Measurements from ENCODE around the gene GNG8.

The GNG8 gene

DNA sequence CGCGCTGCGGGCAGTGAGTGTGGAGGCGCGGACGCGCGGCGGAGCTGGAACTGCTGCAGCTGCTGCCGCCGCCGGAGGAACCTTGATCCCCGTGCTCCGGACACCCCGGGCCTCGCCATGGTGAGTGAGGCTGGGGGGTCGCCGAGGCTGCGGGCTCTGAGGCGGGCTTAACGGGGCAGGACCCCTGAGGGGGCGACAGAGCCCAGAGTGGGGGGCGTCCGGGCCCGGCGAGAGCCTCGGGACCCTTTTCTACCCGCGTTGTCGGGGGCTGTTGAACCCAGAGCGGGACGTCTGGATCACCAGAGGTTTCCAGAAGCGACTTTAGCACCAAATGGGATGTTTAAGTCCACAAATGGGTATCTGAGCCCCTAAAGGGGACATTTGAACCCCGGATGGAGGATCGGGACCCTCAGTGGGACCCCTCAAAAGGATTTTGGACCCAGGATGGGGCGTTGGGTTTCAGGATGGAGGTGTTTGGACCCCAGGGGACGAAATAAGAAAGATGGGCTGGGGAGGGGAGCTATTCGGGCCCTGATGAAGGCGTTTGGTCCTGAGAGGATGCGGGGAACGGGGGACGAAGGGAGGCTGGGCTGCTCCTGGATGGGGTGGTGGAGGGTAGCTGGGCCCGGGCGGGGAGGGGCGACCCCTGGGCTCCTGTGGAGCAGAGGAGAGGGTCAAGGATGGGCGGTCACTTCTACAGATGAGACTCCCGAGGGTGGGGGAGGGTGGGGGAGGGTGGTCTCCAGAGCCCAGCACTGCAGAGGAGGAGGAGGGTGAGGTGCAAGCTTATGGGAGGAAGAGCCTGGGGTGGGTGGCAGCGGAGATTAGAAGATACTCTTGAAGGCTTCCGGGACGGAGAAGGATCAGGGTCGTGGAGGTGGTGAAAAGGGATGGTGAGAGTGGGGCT lies 34.4 kb downstream of the GNG8 start, which contains the start of gene CALM3:
CALM3 (plus strand) TSS at position 13 of the 907 bp plus-strand sequence; CDS start at position 118, 105 bp downstream.
- no peak for DNase-seq

DNA sequence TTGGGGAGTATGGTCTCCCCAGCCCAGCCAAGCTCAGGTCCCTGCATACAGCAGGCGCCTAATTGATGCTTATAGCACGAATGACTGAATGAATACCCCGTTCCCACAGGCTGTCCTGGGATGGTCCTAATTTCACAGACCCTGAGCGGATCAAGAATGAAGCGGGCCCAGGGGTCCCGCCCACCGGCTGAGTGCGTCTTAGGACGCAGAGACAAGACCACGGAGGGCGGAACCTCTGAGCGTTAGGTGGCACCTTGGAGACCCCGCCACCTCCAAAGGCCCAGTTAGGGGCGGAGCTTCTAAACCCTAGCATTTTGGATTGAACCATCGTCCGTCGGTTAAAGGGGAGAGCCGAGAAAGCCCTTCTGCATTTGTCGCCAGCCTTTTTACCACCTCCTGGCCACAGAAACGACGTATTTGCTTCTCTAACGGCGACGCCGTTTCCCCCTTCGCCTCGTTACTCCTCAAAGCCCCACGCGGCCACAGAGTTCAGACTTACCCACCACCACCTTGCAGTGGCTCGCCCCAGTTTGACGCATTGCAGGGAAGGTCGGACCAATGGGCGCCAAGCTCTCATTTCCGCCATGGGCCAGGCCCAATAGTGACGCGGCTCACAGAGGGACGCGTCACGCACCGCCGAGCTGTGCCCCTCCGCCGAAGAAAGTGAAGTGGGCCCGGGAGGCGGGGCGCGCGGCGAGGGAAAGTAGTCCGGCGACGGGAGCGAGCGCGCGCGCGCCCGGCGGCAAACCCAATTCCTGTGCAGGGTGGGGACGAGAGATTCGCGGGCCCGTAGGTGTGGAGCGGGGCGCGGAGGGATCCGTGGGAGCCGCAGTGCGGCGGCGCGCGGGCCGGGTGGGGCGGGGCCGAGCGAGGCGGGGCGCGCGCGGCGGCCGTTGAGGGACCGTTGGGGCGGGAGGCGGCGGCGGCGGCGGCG lies 35.4 kb downstream of the GNG8 start:
- DNase-seq: peak; percentile 98

DNA sequence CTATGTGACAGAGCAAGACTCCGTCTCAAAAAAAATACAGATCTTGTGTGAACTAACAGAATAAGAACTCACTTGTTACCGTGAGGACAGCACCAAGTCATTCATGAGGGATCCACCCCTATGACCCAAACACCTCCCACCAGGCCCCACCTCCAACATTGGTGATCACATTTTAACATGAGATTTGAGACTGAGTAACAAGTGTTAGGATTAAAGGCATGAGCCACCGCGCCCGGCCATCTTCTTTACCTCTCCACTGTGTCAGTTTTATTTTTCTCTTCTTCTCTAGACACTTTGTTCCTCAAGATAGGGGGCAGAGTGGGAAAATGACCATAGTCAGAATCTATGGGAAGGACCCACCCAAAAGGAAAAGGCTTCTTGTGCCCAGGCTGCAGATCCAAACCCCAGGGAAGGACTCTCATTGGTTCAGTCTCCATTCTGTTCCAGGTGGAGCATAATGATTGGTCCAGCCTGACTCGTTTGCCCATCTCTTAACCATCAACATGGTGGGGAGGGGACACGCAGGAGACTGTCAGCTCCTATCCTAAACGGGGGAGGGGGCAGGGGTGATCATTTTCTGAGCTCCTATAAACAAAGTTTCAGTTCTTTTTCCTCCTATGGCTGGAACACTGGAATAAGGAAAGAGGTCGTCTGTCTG lies 36.2 kb downstream of the GNG8 start:
- no peak for DNase-seq

DNA sequence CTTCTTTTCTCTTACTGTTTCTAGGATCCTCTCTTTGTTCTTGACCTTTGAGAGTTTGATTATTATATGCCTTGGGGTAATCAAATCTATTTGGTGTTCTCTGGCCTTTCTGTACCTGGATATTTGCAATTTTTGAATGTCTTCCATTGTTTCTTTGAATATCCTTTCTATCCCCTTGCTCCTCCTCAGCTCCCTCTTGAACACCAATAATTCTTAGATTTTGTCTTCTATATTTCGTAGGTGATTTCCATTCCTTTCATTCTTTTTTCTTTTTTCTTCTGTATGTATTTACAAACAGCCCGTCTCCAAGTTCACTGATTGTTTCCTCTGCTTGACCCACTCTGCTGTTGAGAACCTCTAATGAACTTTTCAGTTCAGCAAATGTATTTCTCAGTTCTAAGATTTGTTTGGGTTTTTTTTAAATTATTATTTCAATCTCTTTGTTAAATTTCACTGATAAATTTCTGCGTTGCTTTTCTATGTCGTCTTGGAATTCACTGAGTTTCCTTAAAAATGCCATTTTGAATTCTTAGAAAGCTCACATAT lies 37.6 kb downstream of the GNG8 start:
- DNase-seq: no peak

DNA sequence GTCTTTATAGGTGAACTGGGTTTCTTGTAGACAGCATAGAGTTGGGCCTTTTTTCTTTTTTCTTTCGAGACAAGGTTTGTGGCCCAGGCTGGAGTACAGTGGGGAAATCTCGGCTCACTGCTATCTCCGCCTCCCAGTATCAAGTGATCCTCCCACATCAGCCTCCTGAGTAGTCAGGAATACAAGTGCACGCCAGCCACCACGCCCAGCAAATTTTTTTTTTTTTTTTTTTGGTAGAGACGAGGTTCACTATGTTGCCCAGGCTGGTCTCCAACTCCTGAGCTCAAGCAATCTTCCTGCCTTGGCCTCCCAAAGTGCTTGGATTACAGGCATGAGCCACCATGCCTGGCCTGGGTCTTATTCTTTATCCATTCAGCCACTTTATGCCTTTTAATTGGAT lies 40.0 kb downstream of the GNG8 start:
- DNase-seq: no peak

DNA sequence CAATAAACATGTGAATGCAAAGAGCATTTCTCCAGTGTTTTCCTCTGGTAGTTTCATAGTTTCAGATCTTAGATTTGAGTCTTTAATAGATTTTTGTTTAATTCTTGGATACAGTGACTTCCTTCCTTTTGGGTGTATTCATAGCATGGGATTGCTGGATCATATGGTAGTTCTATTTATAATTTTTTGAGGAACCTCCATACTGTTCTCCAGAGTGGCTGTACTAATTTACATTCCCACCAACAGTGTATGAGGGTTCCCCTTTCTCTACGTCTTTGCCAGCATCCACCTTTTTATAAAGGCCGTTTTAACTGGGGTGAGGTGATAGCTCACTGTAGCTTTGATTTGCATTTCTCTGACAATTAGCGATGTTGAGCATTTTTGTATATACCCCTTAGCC lies 44.1 kb downstream of the GNG8 start:
- no peak for DNase-seq

DNA sequence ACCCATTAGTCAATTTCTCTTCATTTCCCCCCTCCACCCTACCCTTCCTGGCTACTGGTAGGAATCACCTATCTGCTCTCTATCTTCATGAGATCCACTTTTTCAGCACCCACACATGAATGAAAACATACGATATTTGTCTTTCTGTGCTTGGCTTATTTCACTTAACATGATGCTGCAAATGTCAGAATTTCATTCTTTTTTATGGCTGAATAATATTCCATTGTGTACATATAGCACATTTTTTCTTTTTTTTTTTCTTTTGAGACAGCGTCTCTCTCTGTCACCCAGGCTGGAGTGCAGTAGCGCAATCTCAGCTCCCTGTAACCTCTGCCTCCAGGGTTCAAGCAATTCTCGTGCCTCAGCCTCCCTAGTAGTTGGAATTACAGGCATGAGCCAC lies 44.7 kb downstream of the GNG8 start:
- DNase-seq: no peak

DNA sequence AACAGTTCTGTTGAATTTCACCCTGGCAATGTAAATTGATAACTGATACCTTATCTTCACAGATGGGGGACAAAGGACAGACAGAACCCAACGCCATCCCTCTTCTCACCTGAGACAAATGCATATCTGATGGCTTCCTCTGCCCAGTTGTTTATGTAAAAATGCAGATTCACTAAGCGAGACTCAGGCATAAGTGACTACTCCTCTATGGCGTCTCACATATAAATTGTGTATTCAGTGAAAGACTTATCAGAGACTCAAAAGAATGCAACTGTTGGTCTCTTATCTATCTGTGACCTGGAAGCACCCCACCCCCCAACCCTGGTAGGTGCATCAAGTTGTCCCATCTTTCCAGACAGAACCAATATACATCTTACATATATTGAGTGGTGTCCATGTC lies 48.1 kb downstream of the GNG8 start:
- no peak for DNase-seq

DNA sequence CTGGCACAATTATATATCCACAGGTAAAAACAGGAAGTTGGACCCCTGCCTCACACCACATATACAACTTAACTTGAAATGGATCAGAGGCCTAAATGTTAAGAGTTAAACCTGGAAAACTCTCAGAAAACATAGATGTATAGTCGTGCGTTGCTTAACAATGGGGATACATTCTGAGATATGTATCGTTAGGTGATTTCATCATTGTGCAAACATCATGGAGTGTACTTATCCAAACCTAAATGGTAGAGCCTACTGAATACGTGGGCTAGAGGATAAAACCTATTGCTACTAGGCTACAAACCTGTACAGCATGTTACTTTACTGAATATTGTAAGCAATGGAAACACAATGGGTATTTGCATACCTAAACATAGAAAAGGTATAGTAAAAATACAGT lies 49.7 kb downstream of the GNG8 start:
- DNase-seq: no peak

DNA sequence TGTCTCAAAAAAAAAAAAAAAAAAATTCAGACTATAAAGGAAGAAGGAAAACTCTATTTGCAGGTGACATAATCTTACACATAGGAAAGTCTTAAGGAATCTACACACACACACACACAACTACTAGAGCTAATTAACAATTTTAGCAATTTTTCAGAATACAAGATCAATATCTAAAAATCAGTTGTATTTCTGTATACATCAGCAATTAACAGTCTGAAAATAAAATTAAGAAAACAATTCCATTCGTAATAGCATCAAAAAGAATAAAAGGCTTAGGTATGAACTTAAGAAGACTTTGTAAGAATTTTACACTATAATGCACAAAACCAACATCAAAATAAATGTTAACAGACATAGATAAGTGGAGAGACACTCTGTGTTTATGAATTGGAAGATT lies 50.5 kb downstream of the GNG8 start:
- DNase-seq: no peak

Measured in stimulated activated CD4-positive, alpha-beta T cell treated with anti-CD3 and anti-CD28 coated beads, Interleukin-12 subunit alpha, Interleukin-12 subunit beta, amount 100 ng/mL, for 4 hours (primary cell).